Pericardium fibroblast (primary cell): ENCODE measurements around the gene MS4A6E. TPM values are rescaled to one million over a fixed set of nuclear protein-coding genes. Genes with fewer than 3 reads are reported as not detected.

Experiments used
- total RNA-seq: library from RNA; depleted of rRNA; stranded (reverse); fragments of >200 nt; gene quantifications from 2 replicates; pipeline ENCODE4 v1.2.3, GENCODE V29; 2015

MS4A6E gene, protein sequence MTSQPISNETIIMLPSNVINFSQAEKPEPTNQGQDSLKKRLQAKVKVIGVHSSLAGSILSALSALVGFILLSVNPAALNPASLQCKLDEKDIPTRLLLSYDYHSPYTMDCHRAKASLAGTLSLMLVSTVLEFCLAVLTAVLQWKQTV
- total RNA-seq = not detected in 2 replicates

GRCh38 chr11:60326955-60327354, at the start of gene MS4A6E:
TSS of gene MS4A6E (plus strand) at chr11:60327255. CDS start at chr11:60334896, 7,641 bp downstream.

DNA sequence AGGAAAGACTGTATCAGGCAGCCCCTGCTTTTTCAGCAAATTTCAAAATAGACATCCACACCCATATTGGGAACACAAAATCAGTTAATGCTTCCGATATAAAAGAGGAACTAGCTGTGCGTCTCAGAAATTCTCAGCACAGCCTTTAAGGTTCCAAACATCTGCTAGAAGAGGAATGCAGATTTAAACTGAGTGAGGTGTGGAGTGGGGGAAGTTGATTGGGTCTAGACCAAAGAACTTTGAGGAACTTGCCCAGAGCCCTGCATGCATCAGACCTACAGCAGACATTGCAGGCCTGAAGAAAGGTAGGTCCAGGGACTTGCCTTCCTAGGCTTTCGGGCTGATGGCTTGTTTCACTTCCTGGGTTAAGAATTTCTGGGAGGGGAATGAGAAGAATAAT, 46.6 kb upstream of the MS4A6E start, which contains the start of gene MS4A4A:
TSS of gene MS4A4A (plus strand) at position 255 of the 400 bp plus-strand sequence. CDS start at position 265, 10 bp downstream.

DNA sequence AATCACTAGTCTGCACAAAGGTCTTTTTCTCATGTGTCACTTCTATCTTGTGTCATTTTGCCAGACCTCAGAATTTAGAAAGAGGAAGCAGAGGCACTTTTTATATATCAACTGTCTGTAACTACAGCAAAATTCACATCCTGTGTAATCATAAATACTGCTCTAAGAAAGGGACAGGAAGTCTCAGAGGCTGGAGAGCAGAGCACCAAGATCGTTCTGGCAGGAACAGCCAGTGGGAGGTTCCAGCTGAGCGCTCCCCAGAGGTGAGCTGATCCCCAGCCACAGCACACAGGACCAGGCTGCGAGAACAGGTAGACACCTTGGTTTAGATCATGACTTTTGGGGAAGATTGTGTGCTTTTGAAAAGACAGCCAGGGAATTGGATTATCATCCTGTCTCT, 51.3 kb downstream of the MS4A6E start, which contains the start of gene MS4A7:
TSS of gene MS4A7 (plus strand) at position 179 of the 400 bp plus-strand sequence. CDS start 4,610 bp downstream, outside the sequence.

Other genes with a start within 250 kb of the MS4A6E start
- gene MS4A2, start 238.6 kb upstream of the MS4A6E start, total RNA-seq = not detected in 2 replicates
- not detected in 2 replicates for gene MS4A6A, start 144.2 kb upstream of the MS4A6E start, total RNA-seq
- not detected in 2 replicates for gene MS4A4E, start 84.1 kb upstream of the MS4A6E start, total RNA-seq
- gene MS4A4A, start 46.6 kb upstream of the MS4A6E start, total RNA-seq = not detected in 2 replicates
- gene MS4A7, start 51.3 kb downstream of the MS4A6E start, total RNA-seq = not detected in 2 replicates
- gene MS4A14, start 69.2 kb downstream of the MS4A6E start, total RNA-seq = not detected in 2 replicates
- not detected in 2 replicates for gene MS4A5, start 102.3 kb downstream of the MS4A6E start, total RNA-seq
- gene MS4A1, start 128.6 kb downstream of the MS4A6E start, total RNA-seq = not detected in 2 replicates
- gene MS4A12, start 165.5 kb downstream of the MS4A6E start, total RNA-seq = not detected in 2 replicates
- not detected in 2 replicates for gene MS4A13, start 188.1 kb downstream of the MS4A6E start, total RNA-seq